Measurements from ENCODE around the gene ITGA2. TPM values are rescaled to one million over a fixed set of nuclear protein-coding genes. Genes with fewer than 3 reads are reported as not detected.

Gene ITGA2
- total RNA-seq (2014; rRNA removed) (32.4 and 36.7 TPM in 2 replicates), Bru-seq, nascent RNA (percentile 99 among the genes with signal in this experiment), BruChase-seq, experiment 1, labeled RNA remaining after a 6-hour chase (percentile 94 among the genes with signal in this experiment), BruChase-seq, experiment 2, labeled RNA remaining after a 2-hour chase (percentile 94 among the genes with signal in this experiment)
- long read RNA-seq, full-length matches to known transcripts, result 9 of 145 reads
- long read RNA-seq, partial matches to known transcripts, result 33 of 145 reads
- long read RNA-seq, other reads (novel, unspliced or antisense), result 103 of 145 reads

DNA sequence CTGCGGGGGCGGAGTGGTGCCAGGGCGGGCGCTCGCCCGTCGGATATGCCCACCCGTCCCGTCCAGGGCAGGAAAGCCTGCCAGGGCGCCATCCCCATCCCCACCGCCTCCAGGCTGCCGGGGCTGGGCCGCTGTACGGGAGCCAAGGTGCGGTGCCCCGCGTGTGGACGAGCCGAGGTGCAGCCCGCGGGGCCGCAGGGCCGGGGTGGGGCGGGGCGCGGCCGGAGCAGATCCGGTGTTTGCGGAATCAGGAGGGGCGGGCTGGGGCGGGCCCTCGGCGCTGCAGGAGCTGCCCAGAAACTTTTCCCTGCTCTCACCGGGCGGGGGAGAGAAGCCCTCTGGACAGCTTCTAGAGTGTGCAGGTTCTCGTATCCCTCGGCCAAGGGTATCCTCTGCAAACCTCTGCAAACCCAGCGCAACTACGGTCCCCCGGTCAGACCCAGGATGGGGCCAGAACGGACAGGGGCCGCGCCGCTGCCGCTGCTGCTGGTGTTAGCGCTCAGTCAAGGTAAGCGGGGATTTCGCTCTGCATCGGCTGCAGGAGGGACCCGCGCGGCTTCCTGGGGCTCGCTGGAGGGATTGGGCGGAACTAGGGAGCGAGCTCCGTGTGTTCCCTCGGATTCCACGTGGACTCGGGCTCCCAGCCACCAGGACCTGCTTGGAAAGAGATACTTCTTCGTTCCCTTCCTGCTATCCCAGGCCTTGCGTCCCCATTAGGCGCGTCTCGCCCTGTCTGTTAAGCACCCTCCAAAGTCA, at the start of gene ITGA2:
Gene ITGA2 (plus strand): TSS at position 328 of the 756 bp plus-strand sequence. CDS start 117 bp downstream, at position 445.
- intact Hi-C loops (cut with micrococcal nuclease), result loop anchor here (2.0 to 10.0 kb wide), 3 partner anchors 48 to 204 kb away; partner anchors contain the start of genes ITGA1 and PELO
- H3K4me1 ChIP-seq (ENCODE audit: insufficient read depth, low read length), result peaks cover 66% of the 10 kb centered on the region
- H3K27ac ChIP-seq (ENCODE audit: low read length), result peak within 1 kb of the TSS; percentile 92
- no peaks in the 10 kb centered on the region for H3K9me2 ChIP-seq (replicated peaks; ENCODE audit: low read length)
- ATAC-seq (peak; percentile 64), DNase-seq (peak; percentile 75)
- TF ChIP-seq EZH2 (IDR thresholded peaks at IDR 0.05; ENCODE audit: low read length, unreplicated experiment) (no peak), CTCF (conservative IDR thresholded peaks at IDR 0.05; ENCODE audit: low read depth, low read length) (no peak), EZH2phosphoT487 (IDR thresholded peaks at IDR 0.05; ENCODE audit: borderline replicate concordance, low read length) (peak; percentile 50; the same call in 1 of the 2 replicates)
- CTCF ChIA-PET, result interaction anchor here (0.6 to 1.6 kb wide), 2 partner anchors 41 to 109 kb away, joined by 3 to 6 read pairs; no protein-coding TSS in a partner anchor
- peaks cover 42% of the 10 kb centered on the region for H4K20me1 ChIP-seq (ENCODE audit: low read length)
- H2AFZ ChIP-seq (ENCODE audit: low read length), result peak within 1 kb of the TSS; percentile 63
- POLR2A ChIA-PET (ENCODE audit: unreplicated experiment), result interaction anchor here (0.6 kb wide), 3 partner anchors 26 to 261 kb away, joined by 4 to 7 read pairs (median 4); no protein-coding TSS in a partner anchor
- no peaks in the 10 kb centered on the region for H3K27me3 ChIP-seq (ENCODE audit: low read length)
- H3K4me3 ChIP-seq (ENCODE audit: low read length), result peak within 1 kb of the TSS; percentile 89
- peaks cover 34% of the 10 kb centered on the region for H3K36me3 ChIP-seq (ENCODE audit: low read depth, low read length)
- H3K9ac ChIP-seq (ENCODE audit: low read length), result peak within 1 kb of the TSS; percentile 96
- peaks cover 55% of the 10 kb centered on the region for H3K79me2 ChIP-seq (ENCODE audit: low read length)
- H3K4me2 ChIP-seq (ENCODE audit: low read length), result peak within 1 kb of the TSS; percentile 93
- H3F3A ChIP-seq (ENCODE audit: low read length, unreplicated experiment), result peaks cover 4% of the 10 kb centered on the region
- BruUV-seq (replicated peaks), result TSS peak; percentile 44
- no peaks in the 10 kb centered on the region for H3K9me3 ChIP-seq (ENCODE audit: low read length)

GRCh38 chr5:52943285-52943684, 45.9 kb upstream of the ITGA2 start:
- Histone ChIP-seq H3K79me2 (ENCODE audit: low read length) (no peaks in the 10 kb centered on the region), H3K9ac (ENCODE audit: low read length) (no peak overlapping the region), H3K4me2 (ENCODE audit: low read length) (no peak overlapping the region), H3K27me3 (ENCODE audit: low read length) (no peaks in the 10 kb centered on the region), H3K36me3 (ENCODE audit: low read depth, low read length) (no peaks in the 10 kb centered on the region), H2AFZ (ENCODE audit: low read length) (no peak overlapping the region), H3K27ac (ENCODE audit: low read length) (no peak overlapping the region), H3K9me2 (replicated peaks; ENCODE audit: low read length) (no peaks in the 10 kb centered on the region), H4K20me1 (ENCODE audit: low read length) (no peaks in the 10 kb centered on the region), H3K9me3 (ENCODE audit: low read length) (no peaks in the 10 kb centered on the region), H3K4me3 (ENCODE audit: low read length) (no peak overlapping the region), H3F3A (ENCODE audit: low read length, unreplicated experiment) (no peaks in the 10 kb centered on the region), H3K4me1 (ENCODE audit: insufficient read depth, low read length) (peaks cover 22% of the 10 kb centered on the region)
- BruUV-seq (replicated peaks), result no TSS peak
- ATAC-seq (peak; percentile 65), DNase-seq (peak; percentile 36)
- intact Hi-C loops (cut with micrococcal nuclease), result loop anchor here (10.0 kb wide), 1 partner anchor 122 kb away; no protein-coding TSS in a partner anchor
- TF ChIP-seq CTCF (conservative IDR thresholded peaks at IDR 0.05; ENCODE audit: low read depth, low read length), result peak; percentile 57
- TF ChIP-seq EZH2 (IDR thresholded peaks at IDR 0.05; ENCODE audit: low read length, unreplicated experiment), result no peak
- TF ChIP-seq EZH2phosphoT487 (IDR thresholded peaks at IDR 0.05; ENCODE audit: borderline replicate concordance, low read length), result no peak
- ChIA-PET CTCF (interaction anchor here (1.2 kb wide), 1 partner anchor 42 kb away, joined by 3 read pairs; no protein-coding TSS in a partner anchor), POLR2A (ENCODE audit: unreplicated experiment) (interaction anchor here (0.6 kb wide), 2 partner anchors 20 to 51 kb away, joined by 3 to 5 read pairs; no protein-coding TSS in a partner anchor)
